ENCODE measurements around the gene NGDN.
"Not testable (repeated sequence)": the region's sequence is repeated elsewhere in the genome, so short reads cannot be mapped to it uniquely, and the experiment has no call there.

The NGDN gene

DNA sequence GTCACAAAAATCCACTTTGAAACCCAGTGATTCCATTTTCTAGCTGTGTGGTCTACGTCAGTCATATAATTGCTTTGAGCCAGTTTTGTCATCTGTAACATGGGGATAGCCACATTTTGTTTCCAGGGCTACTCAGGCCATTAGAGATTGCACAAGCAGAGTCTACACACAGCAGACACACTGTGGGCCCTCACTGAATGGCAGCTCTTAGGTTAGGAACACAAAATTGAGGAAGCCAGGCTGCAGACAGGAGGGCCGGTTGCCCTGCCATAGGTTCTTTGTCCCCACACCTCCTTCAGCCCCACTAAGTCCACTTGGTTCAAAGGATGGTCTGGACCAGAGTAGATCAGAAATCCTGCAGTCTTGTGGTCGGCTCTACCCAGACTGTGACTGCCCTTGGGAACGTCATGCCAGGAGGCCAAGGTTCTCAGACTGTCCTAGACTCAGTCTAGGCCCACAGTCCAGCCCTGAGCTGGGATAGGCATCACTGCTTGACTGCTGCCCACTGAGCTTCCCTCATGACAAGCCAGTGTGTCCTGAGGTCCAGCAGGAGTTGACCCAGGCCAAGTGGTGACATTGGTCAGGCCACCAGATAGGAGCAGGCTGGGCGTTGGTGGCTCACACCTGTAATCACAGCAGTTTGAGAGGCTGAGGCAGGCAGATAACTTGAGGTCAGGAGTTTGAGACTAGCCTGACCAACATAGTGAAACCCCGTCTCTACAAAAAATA lies 30.2 kb upstream of the NGDN start:
- DNase-seq, result no peak

DNA sequence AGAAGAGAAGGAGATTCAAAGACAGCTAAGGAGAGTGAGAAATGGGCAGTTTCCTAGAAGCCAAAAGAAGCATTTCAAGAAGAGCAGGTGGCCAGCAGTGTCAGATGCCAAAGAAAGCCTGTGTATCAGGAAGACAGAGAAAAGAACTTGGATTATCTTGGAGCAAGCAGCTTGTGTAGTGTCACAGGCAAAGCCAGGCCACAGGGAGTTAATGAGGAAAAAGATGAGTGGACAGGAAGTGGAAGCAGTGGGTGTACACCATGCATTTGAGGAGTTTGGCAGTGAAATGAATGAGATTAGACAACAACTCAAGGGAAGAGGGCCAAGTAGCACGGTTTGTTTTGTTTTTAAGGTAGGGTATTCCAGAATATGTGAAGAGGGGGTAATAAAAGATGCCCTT lies 28.4 kb upstream of the NGDN start:
- DNase-seq, result no peak

DNA sequence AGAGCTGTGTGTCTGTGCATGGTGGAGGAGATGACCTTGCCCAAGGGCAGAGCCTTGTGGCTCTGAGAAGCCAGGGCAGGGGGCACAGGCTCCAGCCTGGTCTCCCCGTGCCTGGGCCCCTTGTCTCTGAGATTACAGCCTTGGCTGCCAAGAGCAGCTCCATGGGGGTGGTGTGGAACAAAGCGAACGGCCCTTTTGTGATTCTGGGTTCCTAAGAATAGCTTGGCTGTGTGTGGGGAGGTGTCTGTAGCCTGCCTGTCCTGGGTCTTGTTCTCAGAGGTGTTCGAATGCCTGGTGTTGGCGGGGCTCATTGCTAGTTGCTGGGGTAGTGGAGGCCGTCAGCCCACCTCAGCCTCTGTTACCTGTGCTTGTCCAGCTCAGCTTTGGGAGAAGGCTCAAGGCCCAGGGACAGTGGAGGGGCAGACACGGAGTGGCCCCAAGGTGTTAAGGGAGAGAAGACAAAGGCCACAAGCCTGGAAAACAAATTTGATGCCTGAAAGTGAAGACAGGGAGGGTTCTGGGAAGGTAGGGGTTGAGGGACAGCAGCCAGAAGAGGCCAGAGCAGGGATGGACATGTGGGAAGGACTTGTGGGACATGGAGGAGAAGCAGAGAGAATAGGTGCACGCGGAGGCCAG lies 26.7 kb upstream of the NGDN start:
- DNase-seq, result no peak

- no peak for DNase-seq
Measured at GRCh38 chr14:23443411-23443812, 26.1 kb upstream of the NGDN start.

DNA sequence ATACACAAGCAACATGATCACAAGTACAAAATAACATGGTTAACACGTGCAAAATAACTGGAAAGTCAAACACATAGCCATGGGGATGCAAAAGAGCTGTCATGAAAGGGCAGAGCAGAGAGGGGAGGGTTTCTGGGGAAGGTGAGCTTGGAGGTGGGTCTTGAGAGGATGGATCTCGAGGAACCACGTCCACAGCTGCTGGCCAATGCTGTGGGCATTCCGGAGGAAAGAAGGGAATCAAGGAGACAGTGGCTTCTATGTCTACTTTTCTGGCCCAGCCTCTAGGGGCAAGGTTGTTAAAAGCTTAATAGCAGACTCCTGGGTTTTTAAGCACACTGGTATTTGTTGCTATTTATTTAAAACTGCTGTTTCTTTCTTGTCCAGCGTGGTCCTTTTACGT lies 25.6 kb upstream of the NGDN start:
- no peak for DNase-seq

DNA sequence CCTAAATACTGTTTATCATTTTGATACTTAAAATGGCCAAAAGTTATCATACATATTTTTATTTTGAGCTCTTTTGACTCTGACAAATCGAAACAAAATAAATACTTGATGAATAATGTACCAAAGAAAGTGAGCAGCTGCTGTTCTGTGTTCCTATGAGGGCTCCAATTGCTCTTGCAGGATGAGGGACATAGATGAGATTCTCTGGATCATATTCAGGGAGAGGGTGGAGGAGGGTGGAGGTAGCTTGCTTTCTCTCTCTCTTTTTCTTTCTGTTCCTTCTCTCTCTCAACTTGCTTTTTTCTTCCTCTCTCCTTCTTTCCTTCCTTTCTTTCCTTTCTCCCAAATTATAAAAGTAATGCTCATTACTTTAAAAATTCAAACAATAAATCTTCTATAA lies 25.2 kb upstream of the NGDN start:
- no peak for DNase-seq

GRCh38 chr14:23445773-23446172 lies 23.7 kb upstream of the NGDN start:
- DNase-seq, result no peak

- DNase-seq, result no peak
Measured at GRCh38 chr14:23446291-23446851, 23.1 kb upstream of the NGDN start.

- DNase-seq, result no peak
Measured at GRCh38 chr14:23447361-23448350, 21.8 kb upstream of the NGDN start.

DNA sequence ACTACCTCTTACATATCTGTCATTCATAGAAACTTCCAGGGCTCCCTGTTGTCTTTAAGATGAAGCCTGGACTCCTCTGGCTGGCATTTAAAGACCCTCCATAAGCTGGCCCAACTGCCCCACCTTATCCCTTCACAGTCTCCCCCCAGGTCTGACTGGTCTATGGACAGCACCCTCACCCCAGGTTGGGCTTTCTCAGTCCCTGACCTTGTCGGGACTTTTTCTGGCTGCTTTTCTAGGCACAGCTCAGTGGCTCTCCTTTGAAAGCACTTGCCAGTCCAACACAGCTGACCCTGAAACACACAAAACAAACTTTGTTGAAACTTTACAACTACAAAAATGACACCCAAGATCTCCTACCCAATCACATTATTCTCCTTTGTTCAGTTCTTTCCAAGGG lies 20.2 kb upstream of the NGDN start:
- no peak for DNase-seq

- DNase-seq, result no peak
Measured at GRCh38 chr14:23450379-23450778, 19.1 kb upstream of the NGDN start.

DNA sequence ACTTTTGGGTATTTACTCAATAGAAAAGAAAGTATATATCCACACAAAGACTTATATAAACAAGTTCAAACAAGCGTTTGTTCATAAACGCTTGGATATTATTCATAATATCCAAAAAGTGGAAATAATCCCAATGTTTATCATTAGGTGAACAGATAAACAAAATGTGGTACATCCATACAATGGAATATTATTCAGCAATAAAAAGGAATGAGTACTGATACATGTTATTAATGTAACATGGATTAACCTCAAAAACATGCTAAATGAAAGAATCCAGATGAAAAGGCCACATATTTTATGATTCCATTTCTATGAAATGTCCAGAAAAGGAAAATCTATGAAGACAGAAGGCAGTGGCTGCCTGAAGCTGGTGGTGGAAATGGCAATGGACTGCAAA lies 17.3 kb upstream of the NGDN start:
- DNase-seq, result no peak

GRCh38 chr14:23454445-23454856 lies 15.1 kb upstream of the NGDN start:
- no peak for DNase-seq

GRCh38 chr14:23456883-23457586 lies 12.5 kb upstream of the NGDN start:
- not testable (repeated sequence) for DNase-seq

- DNase-seq, result no peak
Measured at GRCh38 chr14:23457587-23458445, 11.7 kb upstream of the NGDN start.

DNA sequence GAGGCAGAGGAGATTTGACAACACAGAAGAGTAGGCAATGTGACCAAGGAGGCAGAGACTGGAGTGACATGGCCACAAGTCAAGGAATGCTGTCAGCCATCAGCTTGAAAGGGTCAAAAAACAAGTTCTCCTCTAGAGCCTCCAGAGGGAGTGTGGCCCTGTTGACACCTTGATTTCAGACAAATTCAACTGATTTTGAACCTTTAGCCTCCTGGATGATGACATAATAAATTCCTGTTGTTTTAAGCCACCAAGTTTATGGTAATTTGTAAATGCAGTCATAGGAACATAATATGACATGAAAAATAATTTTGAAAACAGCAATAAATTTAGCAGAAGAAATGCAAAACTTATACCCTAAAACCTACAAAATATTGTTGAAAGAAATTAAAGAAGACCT lies 8.5 kb upstream of the NGDN start:
- DNase-seq, result no peak

DNA sequence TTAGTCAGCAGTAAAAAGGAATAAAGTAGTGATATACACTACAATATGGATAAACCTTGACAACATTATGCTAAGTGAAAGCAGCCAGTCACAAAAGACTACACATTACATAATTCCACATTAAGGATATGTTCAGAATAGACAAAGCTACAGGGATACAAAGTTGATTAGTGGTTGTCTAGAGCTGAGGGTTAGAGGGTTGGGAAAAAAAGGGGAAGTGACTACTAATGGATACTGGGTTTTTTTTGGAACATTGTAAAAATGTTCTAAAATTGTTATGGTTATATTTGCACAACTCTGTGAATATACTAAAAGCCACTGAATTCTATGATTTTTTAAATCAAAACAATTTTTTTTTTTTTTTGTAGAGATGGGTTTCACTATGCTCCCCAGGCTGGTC lies 4.8 kb upstream of the NGDN start:
- DNase-seq, result no peak

- no peak for DNase-seq
Measured at GRCh38 chr14:23465261-23465660, 4.2 kb upstream of the NGDN start.

GRCh38 chr14:23468704-23469126 lies 788 bp upstream of the NGDN start:
- DNase-seq, result no peak

DNA sequence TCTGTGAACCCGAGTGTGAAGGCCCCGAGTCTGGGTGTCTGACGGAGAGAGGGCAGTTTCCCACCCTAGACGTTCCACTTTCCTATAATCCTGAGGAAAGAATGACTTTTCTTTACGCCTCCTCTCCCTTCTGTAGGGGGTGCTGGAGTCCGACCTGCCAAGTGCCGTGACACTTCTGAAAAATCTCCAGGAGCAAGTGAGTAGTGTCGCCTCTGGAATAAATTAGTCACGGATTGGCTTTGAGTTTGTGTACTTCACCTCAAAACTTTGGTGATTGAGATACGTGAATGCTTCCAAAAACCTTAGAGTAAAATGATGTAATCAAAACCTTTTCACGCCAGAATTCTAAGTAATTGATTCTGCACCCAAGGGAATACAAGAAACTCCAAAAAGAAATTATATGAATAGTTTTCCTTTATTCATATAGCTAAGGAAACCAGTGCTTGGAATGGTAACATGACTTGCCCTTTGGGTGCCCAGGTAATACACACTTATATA lies 452 bp downstream of the NGDN start:
- no peak for DNase-seq

DNA sequence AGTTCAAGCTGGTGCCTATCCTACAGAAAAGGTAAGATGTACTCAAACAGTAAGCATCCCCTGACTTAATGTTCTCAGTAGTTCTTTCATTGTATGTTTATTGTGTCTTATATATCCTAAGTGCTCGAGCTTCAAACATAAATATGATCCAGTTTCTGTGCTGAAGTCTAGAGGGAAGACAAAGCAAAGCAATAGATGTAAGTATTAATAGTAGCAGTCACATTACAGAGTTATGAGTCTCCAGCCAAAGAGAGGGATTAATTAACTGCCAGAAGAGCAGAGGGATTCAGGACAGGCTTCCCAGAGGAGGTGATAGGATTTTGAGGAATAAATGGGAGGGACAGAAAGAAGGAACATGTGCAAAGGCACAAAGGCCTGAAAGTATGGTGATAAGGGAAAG lies 1.4 kb downstream of the NGDN start:
- no peak for DNase-seq

Measured in EL (cell line).